Heart left ventricle (tissue), 16 donors: ENCODE results near the gene STARD3. TPM values are rescaled to one million over a fixed set of nuclear protein-coding genes. Genes with fewer than 3 reads are reported as not detected.
A peak's percentile ranks its signal among the peaks of the same experiment; 100 is the strongest.

Experiments used
- ATAC-seq, 4 donors: fragments of 200-7000 bp; cut with Tn5 transposase; one replicate each; pipeline ENCODE4 v1.9.1; 2020 to 2022; ENCODE audit warnings: moderate library complexity in 4 of 4, mild to moderate bottlenecking in 3 of 4, moderate number of reproducible peaks in 1 of 4
- DNase-seq, 5 donors: peaks; one replicate each; pipeline ENCODE4 v3.0.0-alpha.2; 2020
- H3K27ac ChIP-seq, 12 donors: fragments of 200-600 bp; sonication (generic) in 4 of 12; one replicate each; pipeline versions ENCODE4 v1.5.0 to v1.8.0; 2016 to 2022; ENCODE audit warnings: mild to moderate bottlenecking in 2 of 12
- H3K27me3 ChIP-seq, 9 donors: fragments of 200-600 bp; sonication (generic) in 2 of 9; one replicate each; pipeline versions ENCODE4 v1.5.1 to v1.8.0; 2016 to 2022; ENCODE audit warnings: mild to moderate bottlenecking in 3 of 9
- H3K36me3 ChIP-seq, 9 donors: fragments of 200-600 bp; sonication (generic) in 2 of 9; one replicate each; pipeline versions ENCODE4 v1.5.0 to v1.8.0; 2018 to 2022; ENCODE audit warnings: mild to moderate bottlenecking in 2 of 9
- H3K4me1 ChIP-seq, 12 donors: fragments of 200-600 bp; sonication (generic) in 4 of 12; one replicate each; pipeline versions ENCODE4 v1.5.0 to v1.8.0; 2016 to 2022; ENCODE audit warnings: mild to moderate bottlenecking in 3 of 12
- H3K4me3 ChIP-seq, 12 donors: fragments of 200-600 bp; sonication (generic) in 4 of 12; one replicate each; pipeline versions ENCODE4 v1.5.0 to v1.8.0; 2017 to 2022; ENCODE audit warnings: mild to moderate bottlenecking in 9 of 12, moderate library complexity in 4 of 12
- H3K9me3 ChIP-seq, 12 donors: fragments of 200-600 bp; sonication (generic) in 4 of 12; one replicate each; pipeline versions ENCODE4 v1.5.0 to v1.8.0; 2016 to 2022; ENCODE audit warnings: mild to moderate bottlenecking in 1 of 12
- POLR2A ChIP-seq, 2 donors: fragments of 450-650 bp; IDR thresholded peaks; one replicate each; pipeline ENCODE4 v1.6.1; 2017; ENCODE audit warnings: antibody characterized with exemption in 2 of 2, mild to moderate bottlenecking in 2 of 2, moderate library complexity in 2 of 2
- WGBS, 4 donors: extraction: QIAGEN DNeasy Blood & Tissue Kit in 2 of 4; methylation state at CpG; one replicate each; pipeline versions ENCODE4 v1.1.5 to v1.1.7; 2013 to 2018; 5-methylcytosine and 5-hydroxymethylcytosine counted together
- intact Hi-C, 10 donors: fragments of 100-400 bp; cut with DNase I; formaldehyde crosslinking; loops; one replicate each; pipeline versions ENCODE4 v1.11.1 to v1.14.2; 2022
- polyA plus RNA-seq, 2 donors: library from polyadenylated mRNA; stranded (reverse); fragments of 200-250 nt; gene quantifications; one replicate each; pipeline ENCODE4 v1.2.3, GENCODE V29; 2013
- total RNA-seq, 9 donors: library from RNA; depleted of rRNA in 2 of 9; stranded (reverse); fragments of >200 nt in 2 of 9; fragmentation: NEBNext Ultra II Directional in 3 of 9; extraction: Animal tissue kit (Norgen Biotek cat#: 25700) in 3 of 9; gene quantifications; one replicate each; pipeline versions ENCODE4 v1.1.0 to v1.2.4, GENCODE V29; 2016 to 2023
- TF ChIP-seq, protein P1 (sequence below), 12 donors: fragments of 200-600 bp; sonication (generic) in 4 of 12; IDR thresholded peaks; one replicate each; pipeline versions ENCODE4 v1.5.0 to v1.8.0; 2018 to 2022; ENCODE audit warnings: antibody characterized with exemption in 12 of 12, mild to moderate bottlenecking in 5 of 12
- donor health status: ischemic (EF 13 %, LVEDD 7.1; RV severe dilation, severe dysfunction).
- donor health status: healthy with polysubstance abuse.
- donor health status: DM: no; HTN: yes; CAD: no.
- donor health status: DM: no; HTN: no; CAD: no.
- donor health status: ischemic (EF 25% LVEDD 6.9; RV normal size, moderate dysfunction).
- donor health status: ischemic (EF 25% LVEDD 5.7; RV mildly dilated, moderate dysfunction).
- donor health status: healthy.
- donor health status: DM: yes; HTN: yes; CAD: no.
- donor health status: ischemic (EF 35%, LVEDD 5.7; RV mildly dilated, moderate dysfunction).
- donor health status: nonischemic (EF 11% LVEDD 7.7; RV severe dilation, severe dysfunction).
- donor health status: DM: yes; HTN: yes; CAD: no.
- donor health status: PGD.
- donor health status: ischemic (EF 29% LVEDD 5.4; RV normal size, mild dysfunction).
- donor health status: nonischemic (EF 23%, LVEDD 6.1; RV moderate dilation, normal function).

Gene STARD3
- total and polyA plus RNA-seq, 11 donors = 14.1 to 57.2 (median 24.2) TPM

DNA sequence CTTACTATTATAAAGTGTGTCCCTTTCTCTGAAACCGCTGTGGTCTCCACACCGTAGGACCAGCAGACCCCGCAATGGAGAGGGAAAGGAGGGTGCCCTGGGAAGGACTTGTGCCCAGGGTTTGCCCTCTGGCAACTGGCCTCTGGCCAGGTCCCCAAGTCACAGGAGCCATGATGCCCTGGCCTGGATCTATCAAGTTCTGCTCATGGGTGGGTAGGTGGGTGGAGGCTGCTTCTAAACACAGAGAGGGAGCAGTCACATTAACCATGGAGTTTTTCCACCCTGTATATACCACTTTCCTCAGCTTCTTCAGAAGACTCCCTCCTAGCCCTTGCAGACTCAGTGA is 19.9 kb upstream of the STARD3 start:
- DNase-seq (no peak), ATAC-seq (no peak)
- Histone ChIP-seq H3K9me3 (no peaks in the 10 kb centered on the region), H3K4me1 (peaks cover 0 to 19% (median 5%) of the 10 kb centered on the region in 12 donors), H3K4me3 (peak overlapping the region in 9 of 12 donors; percentile 21 to 86 (median 63)), H3K36me3 (no peaks in the 10 kb centered on the region), H3K27me3 (peaks cover 0 to 39% (median 4%) of the 10 kb centered on the region in 9 donors), H3K27ac (no peak overlapping the region)
- TF ChIP-seq, protein P1, sequence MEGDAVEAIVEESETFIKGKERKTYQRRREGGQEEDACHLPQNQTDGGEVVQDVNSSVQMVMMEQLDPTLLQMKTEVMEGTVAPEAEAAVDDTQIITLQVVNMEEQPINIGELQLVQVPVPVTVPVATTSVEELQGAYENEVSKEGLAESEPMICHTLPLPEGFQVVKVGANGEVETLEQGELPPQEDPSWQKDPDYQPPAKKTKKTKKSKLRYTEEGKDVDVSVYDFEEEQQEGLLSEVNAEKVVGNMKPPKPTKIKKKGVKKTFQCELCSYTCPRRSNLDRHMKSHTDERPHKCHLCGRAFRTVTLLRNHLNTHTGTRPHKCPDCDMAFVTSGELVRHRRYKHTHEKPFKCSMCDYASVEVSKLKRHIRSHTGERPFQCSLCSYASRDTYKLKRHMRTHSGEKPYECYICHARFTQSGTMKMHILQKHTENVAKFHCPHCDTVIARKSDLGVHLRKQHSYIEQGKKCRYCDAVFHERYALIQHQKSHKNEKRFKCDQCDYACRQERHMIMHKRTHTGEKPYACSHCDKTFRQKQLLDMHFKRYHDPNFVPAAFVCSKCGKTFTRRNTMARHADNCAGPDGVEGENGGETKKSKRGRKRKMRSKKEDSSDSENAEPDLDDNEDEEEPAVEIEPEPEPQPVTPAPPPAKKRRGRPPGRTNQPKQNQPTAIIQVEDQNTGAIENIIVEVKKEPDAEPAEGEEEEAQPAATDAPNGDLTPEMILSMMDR (IDR thresholded peaks at IDR 0.05) = no peak
- no peak for TF ChIP-seq POLR2A (IDR thresholded peaks at IDR 0.05)
- intact Hi-C loops = loop anchor here in 1 of 10 donors (5.0 kb wide), 1 partner anchor 45 kb away; no protein-coding TSS in a partner anchor
- 75 to 100% (median 83%) methylated on average over 3 of the region's 3 CpGs for WGBS, 4 donors

DNA sequence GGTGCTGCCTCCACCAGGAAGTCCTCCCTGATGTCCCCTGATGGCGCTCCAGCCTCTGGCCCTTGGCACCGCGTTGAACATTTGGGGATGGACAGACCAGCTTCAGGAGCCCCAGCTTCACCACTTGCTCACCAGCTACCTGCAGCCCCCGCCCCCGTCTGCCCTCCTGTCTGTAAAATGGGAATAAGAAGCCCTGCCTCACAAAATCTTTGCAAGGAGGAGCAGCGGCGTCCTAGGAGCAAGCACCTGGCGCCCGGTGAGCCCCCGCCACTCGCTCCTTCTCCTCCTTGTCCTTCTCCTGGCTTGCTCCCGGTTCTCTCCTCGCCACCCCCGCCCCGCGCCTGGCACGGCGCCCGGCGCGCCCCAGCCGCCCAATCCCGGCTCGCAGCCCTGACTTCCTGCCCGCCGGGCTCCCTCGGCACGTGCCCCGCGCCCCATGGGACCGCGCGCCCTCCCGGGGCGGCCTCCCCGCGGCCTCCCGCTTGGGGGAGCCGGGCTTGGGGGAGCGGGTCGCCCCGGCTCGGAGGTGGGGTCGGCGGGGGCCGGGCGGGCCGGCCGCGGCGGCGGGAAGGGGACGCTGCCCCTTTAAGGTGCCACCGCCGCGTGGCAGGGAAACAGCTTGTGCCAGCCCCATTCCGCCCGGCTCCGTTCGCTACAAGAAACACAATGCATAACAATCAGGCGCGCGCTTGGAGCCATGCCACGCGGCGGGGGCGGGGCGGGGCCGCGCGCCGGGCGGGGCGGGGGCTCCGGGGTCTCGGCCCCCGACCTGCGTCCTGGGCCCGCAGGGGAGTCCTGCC is 19.3 kb upstream of the STARD3 start:
- WGBS, 4 donors = 1 to 2% (median 1%) methylated on average over 28 to 79 of the region's 79 CpGs
- intact Hi-C loops = loop anchor here in 1 of 10 donors (5.0 kb wide), 1 partner anchor 45 kb away; no protein-coding TSS in a partner anchor
- Histone ChIP-seq H3K4me1 (peaks cover 0 to 22% (median 7%) of the 10 kb centered on the region in 12 donors), H3K27ac (peak overlapping the region in 8 of 12 donors; percentile 25 to 62 (median 46)), H3K9me3 (no peaks in the 10 kb centered on the region), H3K4me3 (peak overlapping the region; percentile 21 to 86 (median 57)), H3K27me3 (peaks cover 0 to 33% (median 3%) of the 10 kb centered on the region in 9 donors), H3K36me3 (no peaks in the 10 kb centered on the region)
- ATAC-seq (peak in 3 of 4 donors; percentile 39 to 57 (median 51)), DNase-seq (peak; percentile 63 to 85 (median 68))
- TF ChIP-seq POLR2A (IDR thresholded peaks at IDR 0.05) = no peak
- TF ChIP-seq, protein P1 (IDR thresholded peaks at IDR 0.05) = no peak

DNA sequence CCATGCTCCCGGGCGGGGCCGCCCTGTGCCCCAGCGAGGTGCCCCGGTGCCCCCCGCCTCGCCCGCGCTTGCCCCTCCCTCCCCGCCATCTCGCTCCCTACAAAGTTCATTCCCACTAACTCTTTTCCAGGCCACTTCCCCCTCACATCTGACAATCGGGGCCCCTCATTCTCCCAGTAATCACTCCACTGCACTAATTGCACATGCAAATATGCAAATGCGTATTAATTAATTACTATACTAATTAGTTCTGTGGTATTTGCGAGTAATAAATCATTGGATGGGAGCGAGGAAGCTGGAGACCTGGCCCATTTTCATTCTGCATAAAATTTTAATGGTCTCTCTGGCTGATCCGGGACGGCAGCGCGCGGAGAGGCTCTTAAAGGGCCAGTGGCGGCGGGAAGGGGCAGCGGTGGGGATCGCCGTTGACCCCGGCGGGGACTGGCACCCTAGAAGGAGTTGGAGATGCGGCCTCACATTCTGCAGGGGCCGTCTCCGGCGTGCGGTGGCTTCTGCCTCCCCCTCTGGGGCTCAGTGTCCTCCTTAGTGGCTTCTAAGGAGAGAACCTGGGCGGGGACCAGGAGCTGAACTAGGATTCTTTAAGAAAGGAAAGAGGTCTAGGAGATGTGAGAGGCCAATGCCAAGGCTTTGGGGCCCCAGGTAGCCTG is 18.6 kb upstream of the STARD3 start:
- intact Hi-C loops = loop anchor here in 1 of 10 donors (5.0 kb wide), 1 partner anchor 46 kb away; no protein-coding TSS in a partner anchor
- peak overlapping the region in 8 of 12 donors; percentile 25 to 62 (median 46) for H3K27ac ChIP-seq
- no peak for DNase-seq
- H3K27me3 ChIP-seq = peaks cover 0 to 26% (median 3%) of the 10 kb centered on the region in 9 donors
- 2 to 3% (median 2%) methylated on average over 32 to 33 of the region's 33 CpGs for WGBS, 4 donors
- H3K4me3 ChIP-seq = peak overlapping the region; percentile 21 to 86 (median 57)
- TF ChIP-seq, protein P1 (IDR thresholded peaks at IDR 0.05) = no peak
- no peak for TF ChIP-seq POLR2A (IDR thresholded peaks at IDR 0.05)
- H3K4me1 ChIP-seq = peaks cover 0 to 25% (median 9%) of the 10 kb centered on the region in 12 donors
- H3K36me3 ChIP-seq = no peaks in the 10 kb centered on the region
- ATAC-seq = no peak
- H3K9me3 ChIP-seq = no peaks in the 10 kb centered on the region
